ENCODE data around the gene TUBGCP5. TPM values are rescaled to one million over a fixed set of nuclear protein-coding genes. Genes with fewer than 3 reads are reported as not detected.

The TUBGCP5 gene
- total and polyA plus RNA-seq, 7 donors: 3.0 to 32.3 (median 18.1) TPM

DNA sequence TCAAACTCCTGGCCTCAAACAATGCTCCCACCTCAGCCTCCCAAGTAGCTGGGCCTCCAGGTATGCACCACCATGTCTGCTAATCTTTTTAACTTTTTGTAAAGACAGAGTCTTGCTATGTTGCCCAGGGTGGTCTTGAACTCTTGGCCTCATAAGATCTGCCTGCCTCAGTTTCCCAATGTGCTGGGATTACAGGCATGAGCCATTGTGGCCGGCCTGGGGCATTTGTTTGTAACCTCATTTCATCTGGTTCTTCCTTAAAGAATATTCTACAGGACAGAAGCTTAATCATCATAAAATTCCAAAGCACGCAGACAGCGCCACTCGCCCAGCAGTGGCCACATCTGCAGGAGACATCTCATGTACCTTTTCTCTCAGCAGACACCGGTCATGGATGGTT is 35.6 kb downstream of the TUBGCP5 start:
- Histone ChIP-seq H3K27me3 (no peaks in the 10 kb centered on the region), H3K27ac (no peak overlapping the region), H3K4me3 (no peak overlapping the region), H3K9me3 (no peaks in the 10 kb centered on the region), H3K4me1 (no peaks in the 10 kb centered on the region), H3K36me3 (peaks cover 16 to 99% (median 24%) of the 10 kb centered on the region in 4 donors)
- WGBS, 2 donors: 97 to 98% methylated on average over 5 of the region's 5 CpGs
- intact Hi-C loops (cut with DNase I): no loop called here
- TF ChIP-seq EP300 (IDR thresholded peaks at IDR 0.05) (no peak), CTCF (IDR thresholded peaks at IDR 0.05) (no peak), POLR2A (IDR thresholded peaks at IDR 0.05) (no peak), POLR2AphosphoS5 (IDR thresholded peaks at IDR 0.05) (no peak)
- peak; percentile 10 for DNase-seq

GRCh38 chr15:23002920-23003319 is 36.4 kb downstream of the TUBGCP5 start:
- DNase-seq: peak; percentile 7
- H3K27me3 ChIP-seq: no peaks in the 10 kb centered on the region
- H3K27ac ChIP-seq: no peak overlapping the region
- WGBS, 2 donors: 89 to 94% methylated on average over 2 of the region's 2 CpGs
- H3K36me3 ChIP-seq: peaks cover 12 to 97% (median 18%) of the 10 kb centered on the region in 4 donors
- no peaks in the 10 kb centered on the region for H3K4me1 ChIP-seq
- intact Hi-C loops (cut with DNase I): no loop called here
- TF ChIP-seq EP300 (IDR thresholded peaks at IDR 0.05): no peak
- no peak for TF ChIP-seq POLR2AphosphoS5 (IDR thresholded peaks at IDR 0.05)
- no peak for TF ChIP-seq CTCF (IDR thresholded peaks at IDR 0.05)
- TF ChIP-seq POLR2A (IDR thresholded peaks at IDR 0.05): no peak
- H3K4me3 ChIP-seq: no peak overlapping the region
- no peaks in the 10 kb centered on the region for H3K9me3 ChIP-seq

DNA sequence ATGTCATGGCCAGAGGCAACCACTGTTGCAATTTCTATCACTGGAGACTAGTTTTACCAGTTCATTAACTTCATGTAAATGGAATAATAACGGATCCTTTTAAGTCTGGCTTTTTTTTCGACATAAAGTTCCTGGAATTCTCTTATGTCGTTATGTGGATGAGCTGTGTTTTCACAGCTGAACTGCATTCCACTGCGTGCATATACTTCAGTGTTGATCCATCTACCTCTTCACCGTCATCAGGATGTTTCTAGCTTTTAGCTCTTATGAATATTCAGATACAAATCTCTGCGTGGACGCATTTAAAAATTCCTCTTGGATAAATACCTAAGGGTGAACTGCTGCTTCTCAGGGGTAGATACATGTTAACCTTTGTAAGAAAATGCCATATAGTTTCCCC is 43.6 kb downstream of the TUBGCP5 start:
- H3K4me1 ChIP-seq: no peaks in the 10 kb centered on the region
- peaks cover 0 to 68% (median 7%) of the 10 kb centered on the region in 4 donors for H3K36me3 ChIP-seq
- 95 to 96% methylated on average over 7 of the region's 7 CpGs for WGBS, 2 donors
- H3K27me3 ChIP-seq: no peaks in the 10 kb centered on the region
- no peak overlapping the region for H3K4me3 ChIP-seq
- intact Hi-C loops (cut with DNase I): no loop called here
- TF ChIP-seq POLR2AphosphoS5 (IDR thresholded peaks at IDR 0.05): no peak
- no peak for TF ChIP-seq CTCF (IDR thresholded peaks at IDR 0.05)
- no peak for TF ChIP-seq POLR2A (IDR thresholded peaks at IDR 0.05)
- TF ChIP-seq EP300 (IDR thresholded peaks at IDR 0.05): no peak
- no peaks in the 10 kb centered on the region for H3K9me3 ChIP-seq
- no peak overlapping the region for H3K27ac ChIP-seq
- DNase-seq: no peak

DNA sequence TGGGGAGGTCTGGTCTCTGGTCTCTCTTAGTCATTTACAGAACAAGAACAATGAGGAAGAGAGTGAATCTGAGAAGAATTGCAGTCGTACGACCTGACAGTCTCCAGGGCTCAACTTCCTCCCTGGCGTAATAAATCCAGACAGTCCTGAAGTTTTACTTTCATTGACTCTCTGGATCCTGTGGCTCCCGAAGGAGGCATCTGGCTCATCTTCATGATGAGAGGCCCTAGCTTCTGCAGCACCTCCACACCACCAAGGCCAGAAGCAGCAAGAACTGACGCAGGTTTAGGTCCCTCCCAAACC is 47.4 kb downstream of the TUBGCP5 start:
- TF ChIP-seq EP300 (IDR thresholded peaks at IDR 0.05): no peak
- no peak for TF ChIP-seq CTCF (IDR thresholded peaks at IDR 0.05)
- no peak for TF ChIP-seq POLR2AphosphoS5 (IDR thresholded peaks at IDR 0.05)
- no peak for TF ChIP-seq POLR2A (IDR thresholded peaks at IDR 0.05)
- Histone ChIP-seq H3K36me3 (peaks cover 0 to 33% (median 7%) of the 10 kb centered on the region in 4 donors), H3K27me3 (no peaks in the 10 kb centered on the region), H3K9me3 (no peaks in the 10 kb centered on the region), H3K4me1 (no peaks in the 10 kb centered on the region), H3K27ac (no peak overlapping the region), H3K4me3 (no peak overlapping the region)
- intact Hi-C loops (cut with DNase I): no loop called here
- peak; percentile 28 for DNase-seq
- 39 to 51% methylated on average over 5 of the region's 5 CpGs for WGBS, 2 donors

Data from sigmoid colon (tissue), 7 donors.